ENCODE measurements around the gene OR1F1.
"Not testable (repeated sequence)": the region's sequence is repeated elsewhere in the genome, so short reads cannot be mapped to it uniquely, and the experiment has no call there.

The OR1F1 gene

DNA sequence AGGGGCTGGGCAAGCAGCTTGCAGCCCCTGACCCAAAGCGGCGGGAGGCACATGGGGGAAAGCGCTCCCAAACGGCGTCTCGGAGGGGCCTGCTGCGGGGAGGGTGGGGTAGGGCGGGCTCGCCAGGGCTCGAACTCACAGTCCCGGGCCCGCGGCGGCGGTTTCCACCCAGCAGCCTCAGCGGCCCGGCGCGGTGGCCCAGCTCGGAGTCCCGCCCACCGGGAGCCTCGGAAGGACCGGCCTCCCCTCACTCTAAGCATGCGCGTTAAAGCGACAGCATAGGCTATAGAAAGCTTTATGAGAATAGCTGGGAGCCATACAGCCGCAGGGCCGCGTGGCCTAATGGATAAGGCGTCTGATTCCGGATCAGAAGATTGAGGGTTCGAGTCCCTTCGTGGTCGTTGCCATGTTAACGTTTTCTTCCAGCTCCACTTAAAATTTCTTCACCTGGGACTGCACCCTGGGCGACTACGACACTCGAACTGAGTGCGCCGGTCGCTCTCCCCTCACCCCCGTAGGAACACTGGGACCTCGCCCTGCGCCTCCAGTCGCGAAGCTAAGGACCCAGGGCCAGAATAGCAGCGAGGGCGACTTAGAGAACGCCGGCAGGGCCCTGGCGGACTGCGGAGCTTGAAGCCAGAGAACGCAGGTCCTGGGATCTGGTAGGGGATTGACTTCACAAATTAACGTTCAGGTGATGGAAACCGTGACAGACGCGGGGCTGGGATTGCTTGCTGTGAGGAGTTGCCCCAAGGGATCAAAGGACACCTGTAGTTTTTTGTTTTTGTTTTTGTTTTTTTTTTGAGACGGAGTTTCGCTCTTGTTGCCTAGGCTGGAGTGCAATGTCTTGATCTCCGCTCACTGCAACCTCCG lies 37.4 kb upstream of the OR1F1 start:
- ATAC-seq = peak; percentile 83 to 85

DNA sequence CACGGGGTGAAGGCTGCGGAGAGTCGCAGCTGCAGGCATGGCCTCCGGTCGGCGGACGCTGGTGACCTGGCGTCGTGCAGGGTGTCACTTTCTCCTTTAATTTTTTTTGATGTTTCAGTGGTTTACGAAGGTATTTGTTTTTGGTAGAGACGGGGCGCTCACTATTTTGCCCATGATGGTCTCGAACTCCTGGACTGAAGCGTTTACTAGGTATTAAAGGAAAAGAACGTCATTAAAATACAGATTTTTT lies 36.1 kb upstream of the OR1F1 start:
- no peak for ATAC-seq

DNA sequence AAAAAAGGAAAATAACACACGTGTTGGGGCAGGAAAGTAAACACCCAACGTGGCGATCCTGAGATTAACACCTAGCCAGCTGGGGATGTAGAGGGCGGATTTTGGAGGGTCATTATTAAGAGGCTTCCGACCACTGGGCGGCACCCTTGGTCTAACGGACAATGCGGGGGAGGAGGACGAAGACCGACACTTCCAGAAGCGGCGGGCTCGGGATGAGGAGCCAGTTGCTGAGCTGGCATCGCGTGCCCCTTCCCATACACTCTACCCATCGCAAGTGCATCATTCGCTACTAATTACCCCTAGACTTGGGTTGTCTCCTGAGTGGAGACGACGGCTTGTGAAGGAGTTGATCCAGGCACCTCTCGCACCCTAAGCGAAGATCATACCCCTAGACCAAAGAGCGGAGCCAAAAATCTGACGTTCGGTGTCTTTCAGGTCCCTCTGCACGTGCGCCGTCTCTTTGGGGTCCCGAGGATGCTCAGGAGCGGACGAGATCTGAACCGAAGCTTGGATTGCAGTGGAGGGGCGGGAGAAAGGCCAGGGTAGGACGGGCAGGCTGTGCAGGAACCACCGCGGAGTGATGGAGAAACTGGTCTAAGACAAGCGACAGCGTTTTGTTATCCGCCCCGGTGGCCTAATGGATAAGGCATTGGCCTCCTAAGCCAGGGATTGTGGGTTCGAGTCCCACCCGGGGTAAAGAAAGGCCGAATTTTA lies 35.6 kb upstream of the OR1F1 start:
- peak in 1 of 2 donors; percentile 22 for ATAC-seq

DNA sequence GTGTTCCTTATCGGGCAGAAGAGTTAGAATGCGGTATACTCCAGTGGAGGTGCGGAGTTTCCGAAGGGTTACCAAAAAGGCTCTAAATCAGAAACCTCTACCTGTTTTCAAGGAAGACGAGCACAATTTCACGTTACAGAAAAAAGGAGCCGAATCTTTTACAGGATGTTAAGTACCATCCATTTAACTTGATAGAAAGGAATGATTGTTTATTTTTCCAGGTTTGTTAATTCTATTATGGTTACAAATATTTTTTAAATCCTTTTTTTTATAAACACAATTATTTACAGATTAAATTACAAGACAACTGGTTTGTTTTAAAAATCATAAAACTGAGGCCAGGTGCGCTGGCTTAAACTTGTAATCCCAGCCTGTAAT lies 35.0 kb upstream of the OR1F1 start:
- peak in 1 of 2 donors; percentile 25 for ATAC-seq

DNA sequence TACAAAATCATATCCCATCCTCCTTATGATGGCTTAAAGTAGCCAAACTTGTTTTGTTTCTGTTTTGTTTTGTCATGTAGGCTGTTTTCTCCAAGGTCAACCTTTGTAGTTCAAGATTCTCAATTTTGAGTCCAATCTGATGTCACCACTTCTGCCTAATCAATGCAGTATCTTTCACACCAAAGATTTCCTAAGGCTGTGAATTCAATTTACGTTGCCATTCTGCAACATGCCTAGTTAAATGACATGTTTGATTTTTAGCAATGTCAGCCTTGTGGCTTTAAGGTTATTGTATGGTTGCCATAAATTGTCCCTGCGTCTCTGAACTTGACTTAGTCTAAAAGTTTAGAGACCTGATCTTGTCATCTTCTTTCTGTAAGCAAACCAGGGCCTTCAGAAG lies 32.8 kb upstream of the OR1F1 start:
- ATAC-seq = no peak

DNA sequence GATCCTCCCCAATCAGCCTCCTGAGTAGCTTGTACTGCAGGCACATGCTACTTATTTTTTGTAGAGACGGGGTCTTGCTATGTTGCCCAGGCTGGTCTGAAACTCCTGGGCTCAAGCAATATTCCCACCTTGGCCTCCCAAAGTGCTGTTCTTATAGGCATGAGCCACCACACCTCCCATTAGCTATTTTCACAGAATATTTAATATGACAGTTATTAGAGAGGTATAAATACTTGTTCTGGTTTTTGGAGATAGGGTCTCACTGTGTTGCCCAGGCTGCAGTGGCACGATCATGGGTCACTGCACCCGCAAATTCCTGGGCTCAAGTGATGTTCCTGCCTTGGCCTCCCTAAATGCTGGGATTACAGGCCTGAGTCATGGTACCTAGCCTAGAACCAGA lies 32.0 kb upstream of the OR1F1 start:
- ATAC-seq = no peak

DNA sequence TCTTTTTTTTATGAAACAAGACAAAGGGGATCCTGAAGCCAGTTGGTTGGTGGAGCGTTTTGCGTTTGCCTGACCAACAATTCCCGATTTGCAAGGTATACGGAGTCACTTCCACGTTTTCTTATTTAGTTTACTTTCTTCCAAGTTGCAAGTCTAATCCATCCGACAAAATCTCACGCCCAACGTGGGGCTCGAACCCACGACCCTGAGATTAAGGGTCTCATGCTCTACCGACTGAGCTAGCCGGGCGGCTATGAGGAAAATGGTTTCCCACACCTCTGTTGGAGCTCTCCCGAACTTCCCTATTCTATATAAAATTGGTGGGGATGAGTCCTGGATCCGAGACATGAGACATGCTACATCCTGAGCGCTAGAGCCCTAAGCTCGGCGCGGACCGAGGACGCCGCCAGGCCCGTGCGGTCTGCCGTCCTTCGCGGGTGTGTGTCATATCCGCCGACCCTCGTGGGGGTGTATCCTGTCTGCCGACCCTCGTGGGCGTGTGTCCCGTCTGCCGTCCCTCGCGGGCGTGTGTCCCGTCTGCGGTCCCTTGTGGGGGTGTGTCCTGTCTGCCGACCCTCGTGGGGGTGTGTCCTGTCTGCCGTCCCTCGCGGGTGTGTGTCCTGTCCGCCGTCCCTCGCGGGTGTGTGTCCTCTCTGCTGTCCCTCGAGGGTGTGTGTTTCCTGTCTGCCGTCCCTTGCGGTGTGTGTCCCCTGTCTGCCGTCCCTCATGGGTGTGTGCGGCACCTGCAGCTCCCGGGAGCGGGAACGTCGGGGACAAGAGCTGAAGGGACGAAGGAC lies 30.6 kb upstream of the OR1F1 start:
- peak in 1 of 2 donors; percentile 6 for ATAC-seq

DNA sequence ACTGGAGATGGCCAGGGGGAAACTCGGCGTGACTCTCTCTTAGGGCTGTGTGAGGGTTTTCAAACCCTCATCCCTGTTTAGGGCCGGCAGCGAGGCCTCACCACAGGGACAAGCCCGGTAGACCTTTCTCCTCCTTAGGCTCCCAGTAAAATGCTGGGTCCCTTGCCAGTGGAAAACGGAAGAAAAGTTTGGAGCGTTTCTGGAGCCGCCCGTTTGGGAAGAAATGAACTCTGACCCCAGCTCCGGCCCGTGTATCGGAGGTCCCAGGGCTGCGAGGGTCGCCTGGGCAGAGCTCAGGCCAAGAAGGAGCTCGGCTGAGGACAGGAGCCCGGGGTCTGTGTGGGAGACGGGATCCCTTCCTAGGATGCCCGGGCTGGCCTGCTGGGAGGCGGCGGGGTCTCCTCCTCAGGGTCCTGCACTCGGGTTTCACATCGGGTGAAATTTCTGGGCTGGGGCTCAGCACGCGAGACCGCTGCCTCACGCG lies 29.9 kb upstream of the OR1F1 start:
- peak; percentile 2 to 3 for ATAC-seq

DNA sequence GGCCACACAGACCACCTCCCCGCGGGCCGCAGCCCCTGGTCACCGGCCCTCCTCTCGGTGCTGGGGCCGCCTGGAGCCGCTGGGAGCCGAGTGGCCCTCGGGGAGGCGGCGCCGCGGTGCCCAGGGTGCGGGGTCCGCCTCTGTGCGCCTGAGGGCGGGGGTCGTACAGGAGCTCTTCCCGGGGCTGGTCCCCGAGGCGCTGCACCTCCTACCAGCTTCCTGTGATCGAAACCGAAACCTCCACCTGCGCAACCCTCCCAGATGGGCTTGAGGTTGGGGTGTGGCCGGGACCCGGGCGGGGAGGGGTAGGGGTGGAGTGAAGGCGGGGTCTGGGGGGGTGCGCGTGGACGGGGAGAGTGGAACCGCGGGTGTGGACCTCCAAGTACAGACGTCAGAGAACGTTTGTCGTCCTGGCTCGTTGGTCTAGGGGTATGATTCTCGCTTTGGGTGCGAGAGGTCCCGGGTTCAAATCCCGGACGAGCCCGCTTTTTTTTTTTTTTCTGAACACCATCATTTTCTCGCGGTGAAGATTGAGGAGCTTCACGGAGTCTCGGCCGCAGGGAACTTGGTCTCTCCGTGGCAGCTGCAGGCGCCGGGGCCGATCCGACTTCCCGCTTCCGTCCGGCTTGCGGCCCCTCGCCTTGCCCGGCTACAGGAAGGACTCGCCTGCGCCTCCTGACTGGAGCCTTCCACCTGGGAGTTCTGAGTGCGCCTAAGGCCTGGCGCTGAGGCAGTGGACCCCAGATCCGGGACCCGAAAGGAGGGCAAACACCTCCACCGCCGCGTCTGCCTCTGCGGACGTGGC lies 29.3 kb upstream of the OR1F1 start:
- ATAC-seq = peak; percentile 81 to 84

DNA sequence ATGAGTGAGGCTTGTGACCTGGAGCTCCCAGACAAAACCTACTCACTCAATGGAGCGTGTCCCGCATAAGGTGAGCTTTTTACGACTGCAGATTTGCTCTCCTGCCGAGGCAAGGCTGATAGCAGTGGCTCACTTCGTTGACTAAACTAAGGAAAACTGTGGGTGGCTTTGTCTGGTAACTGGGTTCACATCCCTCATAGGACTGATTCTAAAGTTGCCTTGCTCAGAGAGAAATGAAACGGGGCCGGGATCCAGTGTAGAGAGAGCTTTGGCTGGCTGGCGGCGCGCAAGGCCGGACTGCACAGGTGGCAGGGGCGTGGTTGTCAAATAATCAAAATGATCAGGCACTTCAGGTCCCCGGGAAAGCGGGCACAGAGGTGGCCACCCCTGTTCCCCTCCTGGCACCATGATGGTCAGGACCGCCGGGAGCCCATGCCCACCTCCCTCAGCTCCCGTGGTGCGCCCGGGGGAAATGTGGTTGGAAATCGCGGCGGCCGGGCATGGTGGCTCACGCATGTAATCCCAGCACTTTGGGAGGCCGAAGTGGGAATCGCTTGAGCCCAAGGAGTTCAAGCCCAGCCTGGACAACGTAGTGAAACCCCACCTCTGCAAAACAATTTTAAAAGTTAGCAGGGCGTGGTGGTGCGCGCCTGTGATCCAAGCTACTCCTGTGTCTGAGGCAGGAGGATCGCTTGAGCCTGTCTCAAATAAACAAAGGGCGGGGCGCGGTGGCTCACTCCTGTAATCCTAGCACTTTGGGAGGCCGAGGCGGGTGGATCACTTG lies 26.6 kb upstream of the OR1F1 start:
- no peak for ATAC-seq

DNA sequence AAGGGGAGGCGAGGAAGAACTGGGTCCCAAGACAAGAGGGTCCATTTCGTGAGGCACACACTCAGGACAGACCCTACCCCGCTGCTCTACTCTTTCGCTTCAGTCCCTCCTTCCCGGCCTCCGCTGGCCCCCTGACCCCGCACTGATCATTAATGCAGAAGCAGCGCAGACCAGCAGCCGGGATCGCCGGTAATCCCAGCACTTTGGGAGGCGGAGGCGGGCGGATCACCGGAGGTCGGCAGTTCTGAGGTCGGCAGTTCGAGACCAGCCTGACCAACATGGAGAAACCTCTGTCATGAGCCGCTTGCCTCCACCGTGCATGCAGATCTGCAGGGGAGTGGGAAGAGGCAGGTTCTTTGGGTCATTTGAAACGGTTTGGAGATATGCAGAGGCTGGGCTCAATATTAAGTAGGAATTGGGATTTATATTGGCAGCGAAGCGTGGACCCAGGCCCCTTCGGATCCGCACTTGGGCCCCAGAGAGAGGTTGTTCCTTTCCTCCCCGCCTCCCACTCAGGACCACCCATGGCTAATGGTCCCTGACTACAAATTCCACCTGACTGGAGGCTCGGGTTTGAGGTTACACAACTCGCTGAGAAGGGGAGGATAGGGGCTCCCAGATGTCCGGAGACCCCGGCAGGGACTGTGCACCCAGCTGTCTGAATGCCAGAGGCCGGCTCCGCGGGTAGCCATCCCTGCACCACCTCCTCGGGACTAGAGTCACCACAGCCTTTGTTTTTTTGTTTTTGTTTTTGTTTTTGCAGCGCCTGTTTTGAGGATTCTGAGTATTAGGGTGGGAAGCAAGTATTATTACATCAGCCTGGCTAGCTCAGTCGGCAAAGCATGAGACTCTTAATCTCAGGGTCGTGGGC lies 23.6 kb upstream of the OR1F1 start:
- ATAC-seq = no peak

DNA sequence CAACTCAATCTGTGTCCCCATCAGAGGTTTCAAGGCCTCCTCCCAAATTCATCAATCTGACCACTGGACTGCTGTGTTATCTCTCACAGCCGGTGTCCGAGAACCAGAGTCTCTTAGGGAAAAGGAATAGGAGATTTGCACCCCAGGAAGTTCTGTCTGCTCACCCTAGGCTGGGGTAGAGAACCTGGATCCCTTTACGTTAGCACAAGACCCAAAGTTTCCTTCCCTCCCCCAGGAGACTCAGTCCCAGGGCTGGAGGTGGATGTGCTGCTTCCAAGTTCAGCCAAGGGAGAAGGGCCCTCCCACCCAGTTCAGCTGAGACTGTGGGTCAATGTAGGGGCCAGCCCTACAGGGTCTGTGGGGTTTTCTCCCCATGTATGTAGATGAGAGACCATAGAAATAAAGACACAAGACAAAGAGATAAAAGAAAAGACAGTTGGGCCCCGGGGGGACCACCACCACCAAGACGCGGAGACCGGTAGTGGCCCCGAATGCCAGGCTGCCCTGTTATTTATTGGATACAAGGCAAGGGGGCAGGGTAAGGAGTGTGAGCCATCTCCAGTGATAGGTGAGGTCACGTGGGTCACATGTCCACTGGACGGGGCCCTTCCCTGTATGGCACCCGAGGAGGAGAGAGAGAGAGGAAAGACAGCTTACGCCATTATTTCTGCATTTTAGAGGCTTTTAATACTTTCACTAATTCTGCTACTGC lies 22.7 kb upstream of the OR1F1 start:
- no peak for ATAC-seq

DNA sequence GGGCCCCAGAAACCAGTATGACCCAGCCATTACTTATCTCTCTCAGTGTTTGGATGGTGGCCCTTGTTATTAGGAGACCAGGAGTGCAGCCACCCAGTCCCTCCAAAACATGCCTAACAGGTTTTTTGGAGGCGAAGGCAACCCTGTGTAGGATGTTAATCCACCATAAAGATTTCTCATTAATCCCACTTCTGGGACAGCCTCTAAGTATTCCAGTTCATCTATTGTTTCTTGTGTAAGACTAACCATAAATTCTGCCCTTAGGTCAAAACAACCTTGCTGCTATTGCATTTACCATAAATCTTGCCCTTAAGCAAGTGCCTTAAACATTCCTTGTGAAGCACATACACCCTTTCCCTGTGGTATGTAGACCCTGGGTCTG lies 21.5 kb upstream of the OR1F1 start:
- ATAC-seq = no peak

DNA sequence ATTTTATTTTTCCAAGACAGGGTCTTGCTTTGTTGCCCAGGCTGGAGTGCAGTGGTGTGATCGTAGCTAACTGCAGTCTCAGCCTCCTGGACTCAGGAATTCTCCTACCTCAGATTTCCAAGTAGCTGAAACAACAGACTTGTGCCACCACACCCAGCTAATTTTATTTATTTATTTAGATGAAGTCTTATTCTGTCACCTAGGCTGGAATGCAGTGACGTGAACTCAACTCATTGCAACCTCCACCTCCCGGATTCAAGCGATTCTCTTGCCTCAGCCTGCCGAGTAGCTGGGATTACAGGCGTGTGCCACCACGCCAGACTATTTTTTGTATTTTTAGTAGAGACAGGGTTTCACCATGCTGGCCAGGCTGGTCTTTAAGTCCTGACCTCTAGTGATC lies 19.3 kb upstream of the OR1F1 start:
- ATAC-seq = not testable (repeated sequence)

DNA sequence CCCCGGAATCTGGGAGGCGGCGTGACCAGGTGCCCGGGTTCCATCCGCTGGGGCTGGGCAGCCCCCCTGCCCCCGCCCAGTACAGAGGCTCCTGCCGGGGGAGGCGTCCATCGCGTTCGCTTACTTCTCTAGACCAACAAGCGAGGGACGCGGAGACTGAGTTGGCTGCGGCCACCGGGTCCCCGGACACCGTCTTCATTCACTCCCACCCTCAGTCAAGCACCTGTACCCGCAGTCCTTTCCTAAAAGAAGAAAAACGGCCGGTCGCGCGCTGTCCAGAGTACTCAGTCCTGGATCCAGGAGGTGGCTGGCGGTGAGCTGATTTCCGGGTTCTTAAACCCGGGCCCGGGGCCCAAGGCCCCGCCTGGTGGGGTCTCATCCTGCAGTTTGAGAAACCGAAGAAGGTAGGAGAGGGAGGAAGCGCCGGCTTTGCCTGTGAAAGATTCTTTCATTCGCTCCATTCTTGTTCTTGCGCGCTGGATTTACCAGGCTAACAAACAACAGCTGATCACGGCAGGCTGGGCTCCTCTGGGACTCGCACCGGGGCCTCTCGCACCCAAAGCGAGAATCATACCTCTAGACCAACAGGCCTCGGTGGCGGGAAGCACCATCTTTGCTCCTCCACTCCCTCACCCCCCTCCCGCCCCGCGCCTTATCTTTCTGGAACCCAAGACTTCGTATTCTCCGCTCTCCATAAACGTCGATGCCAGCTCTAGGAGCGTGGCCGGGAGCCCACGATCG lies 17.4 kb upstream of the OR1F1 start:
- no peak for ATAC-seq

DNA sequence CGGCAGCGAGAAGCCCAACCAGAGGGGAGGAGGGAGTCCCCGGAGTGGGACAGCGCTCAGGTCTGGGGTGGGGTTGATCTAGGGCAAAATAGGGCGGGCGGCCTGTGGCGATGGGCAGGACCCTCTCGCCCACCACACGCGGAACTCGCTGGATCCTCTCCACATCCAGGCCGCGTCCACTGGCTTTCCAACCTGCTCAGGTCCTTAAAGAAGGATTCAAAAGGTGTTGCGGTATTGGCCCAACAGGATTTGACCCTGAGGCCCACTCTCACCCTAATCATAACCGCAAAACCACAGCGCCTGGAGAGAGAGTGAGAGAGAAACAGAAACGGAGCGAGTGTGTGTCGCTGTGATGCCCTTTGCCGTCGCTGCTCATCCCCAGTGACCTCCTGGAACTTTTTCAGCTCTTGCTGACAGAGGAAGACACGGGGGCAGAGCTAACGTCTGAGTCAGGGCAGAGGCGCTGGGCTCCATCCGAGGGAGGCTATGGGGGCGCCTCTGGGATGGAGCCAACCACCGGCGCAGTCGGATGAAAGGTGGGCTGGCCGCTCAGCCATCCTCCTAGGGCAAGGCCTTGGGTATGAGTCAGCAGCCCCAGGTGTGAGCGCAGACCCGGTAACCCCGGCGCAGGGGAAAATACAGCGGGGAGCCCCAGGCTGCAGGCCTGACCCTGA lies 16.7 kb upstream of the OR1F1 start:
- ATAC-seq = peak; percentile 64 to 75

DNA sequence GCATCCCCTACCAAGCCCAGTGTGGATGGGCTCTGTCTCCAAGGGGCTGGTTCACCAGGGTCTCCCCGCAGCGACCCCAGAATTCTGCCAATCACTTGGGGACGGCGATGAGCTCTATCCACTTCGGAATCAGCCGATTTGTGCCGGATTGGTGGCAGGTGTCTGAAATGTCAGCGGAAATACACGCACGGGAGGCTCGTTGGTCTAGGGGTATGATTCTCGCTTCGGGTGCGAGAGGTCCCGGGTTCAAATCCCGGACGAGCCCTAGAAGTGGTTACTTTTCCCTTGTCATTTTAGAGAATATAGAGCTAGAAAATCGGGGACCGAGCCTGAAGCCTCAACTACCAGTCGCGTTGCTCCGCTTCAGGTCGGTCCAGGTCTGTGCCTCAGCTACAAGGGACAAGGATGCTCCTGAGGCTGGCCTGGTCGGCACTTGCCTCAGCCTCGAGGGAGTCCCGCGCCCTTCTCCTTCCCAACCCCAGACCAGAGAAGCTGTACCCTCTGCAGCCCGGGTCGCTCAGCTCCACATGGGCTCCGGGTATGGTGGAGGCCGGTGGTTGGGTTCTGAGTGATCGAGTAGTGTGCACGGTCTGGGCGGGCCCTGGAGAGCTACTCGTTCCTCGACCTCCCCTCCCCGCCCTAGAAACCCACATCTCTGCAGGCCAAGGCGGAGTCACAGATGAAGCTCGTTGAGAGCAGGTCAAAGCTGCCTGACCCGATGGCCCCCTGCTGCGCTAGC lies 16.0 kb upstream of the OR1F1 start:
- peak; percentile 48 to 59 for ATAC-seq
